Measurements from ENCODE around the gene ACSL1.

The ACSL1 gene

GRCh38 chr4:184713887-184714286 lies 111.9 kb downstream of the ACSL1 start:
- no peak for DNase-seq (ENCODE audit: low read depth)

- DNase-seq (ENCODE audit: low read depth): no peak
These were observed 113.4 kb downstream of the ACSL1 start for GRCh38 chr4:184712322-184712721.

- DNase-seq (ENCODE audit: low read depth): no peak
These were observed 119.3 kb downstream of the ACSL1 start for GRCh38 chr4:184706453-184706852.

- no peak for DNase-seq (ENCODE audit: low read depth)
These were observed 120.1 kb downstream of the ACSL1 start for GRCh38 chr4:184705692-184706091.

All from activated T-helper 9 cell treated with anti-CD3 and anti-CD28 coated beads, Interleukin-2, amount 50 U/mL, for 16 hours (primary cell).